22Rv1 (cell line): ENCODE measurements around the gene TYRP1.

ENCODE experiments used
- ZFX ChIP-seq: fragments of 450-650 bp; IDR thresholded peaks from 2 replicates; pipeline ENCODE4 v1.6.1; 2017; ENCODE audit warnings: antibody characterized with exemption, borderline replicate concordance
- TF ChIP-seq, protein P1 (sequence below): fragments of 450-650 bp; IDR thresholded peaks from 2 replicates; pipeline ENCODE4 v1.5.1; 2017; ENCODE audit warnings: mild to moderate bottlenecking

DNA sequence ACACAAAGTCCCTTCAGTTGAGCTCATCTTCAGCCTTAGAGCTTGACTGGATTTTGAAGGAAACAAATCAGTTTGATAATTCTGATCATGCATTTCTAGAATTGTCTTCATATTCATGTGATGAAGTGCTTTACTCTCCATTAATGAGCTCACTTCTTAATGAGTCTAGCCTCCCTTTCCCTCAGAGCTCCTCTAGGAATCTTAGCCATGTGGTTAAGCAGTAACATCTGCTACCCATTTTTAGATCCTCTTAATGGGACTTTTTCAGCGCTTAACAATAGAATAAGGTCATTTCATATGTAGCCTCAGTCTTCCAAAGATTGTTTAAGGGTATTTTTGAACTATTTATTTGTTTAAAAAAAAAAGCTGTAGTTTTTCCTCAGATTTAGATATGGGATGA, 44.7 kb downstream of the TYRP1 start:
- TF ChIP-seq, protein P1, sequence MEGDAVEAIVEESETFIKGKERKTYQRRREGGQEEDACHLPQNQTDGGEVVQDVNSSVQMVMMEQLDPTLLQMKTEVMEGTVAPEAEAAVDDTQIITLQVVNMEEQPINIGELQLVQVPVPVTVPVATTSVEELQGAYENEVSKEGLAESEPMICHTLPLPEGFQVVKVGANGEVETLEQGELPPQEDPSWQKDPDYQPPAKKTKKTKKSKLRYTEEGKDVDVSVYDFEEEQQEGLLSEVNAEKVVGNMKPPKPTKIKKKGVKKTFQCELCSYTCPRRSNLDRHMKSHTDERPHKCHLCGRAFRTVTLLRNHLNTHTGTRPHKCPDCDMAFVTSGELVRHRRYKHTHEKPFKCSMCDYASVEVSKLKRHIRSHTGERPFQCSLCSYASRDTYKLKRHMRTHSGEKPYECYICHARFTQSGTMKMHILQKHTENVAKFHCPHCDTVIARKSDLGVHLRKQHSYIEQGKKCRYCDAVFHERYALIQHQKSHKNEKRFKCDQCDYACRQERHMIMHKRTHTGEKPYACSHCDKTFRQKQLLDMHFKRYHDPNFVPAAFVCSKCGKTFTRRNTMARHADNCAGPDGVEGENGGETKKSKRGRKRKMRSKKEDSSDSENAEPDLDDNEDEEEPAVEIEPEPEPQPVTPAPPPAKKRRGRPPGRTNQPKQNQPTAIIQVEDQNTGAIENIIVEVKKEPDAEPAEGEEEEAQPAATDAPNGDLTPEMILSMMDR = no peak
- no peak for TF ChIP-seq ZFX
